ENCODE results near the gene AK2.

AK2 gene

GRCh38 chr1:33015216-33015615 is 21.5 kb downstream of the AK2 start:
- TF ChIP-seq EZH2phosphoT487 (IDR thresholded peaks at IDR 0.05; ENCODE audit: borderline replicate concordance, low read length) (no peak), CTCF (IDR thresholded peaks at IDR 0.05; ENCODE audit: low read depth, low read length, poor library complexity, severe bottlenecking) (no peak)
- H3K4me3 ChIP-seq (ENCODE audit: low read length), result no peak overlapping the region
- H4K20me1 ChIP-seq (ENCODE audit: control insufficient read depth, insufficient read depth, low read depth, low read length), result no peaks in the 10 kb centered on the region
- no peaks in the 10 kb centered on the region for H3K79me2 ChIP-seq (ENCODE audit: control insufficient read depth, low read length)
- H3K27ac ChIP-seq (ENCODE audit: low read depth, low read length), result no peak overlapping the region
- H3K36me3 ChIP-seq (ENCODE audit: control insufficient read depth, low read length), result peaks cover 83% of the 10 kb centered on the region
- no peaks in the 10 kb centered on the region for H3K9me2 ChIP-seq (replicated peaks; ENCODE audit: control insufficient read depth, low read length)
- H3K4me2 ChIP-seq (ENCODE audit: low read length), result no peak overlapping the region
- H3K27me3 ChIP-seq (ENCODE audit: control insufficient read depth, low read length), result no peaks in the 10 kb centered on the region
- H3K4me1 ChIP-seq (ENCODE audit: control insufficient read depth, low read length), result no peaks in the 10 kb centered on the region
- no peaks in the 10 kb centered on the region for H3F3A ChIP-seq (ENCODE audit: control insufficient read depth, insufficient read depth)
- no peaks in the 10 kb centered on the region for H3K9me3 ChIP-seq (ENCODE audit: control insufficient read depth, insufficient read depth, low read length)

- H3K36me3 ChIP-seq (ENCODE audit: control insufficient read depth, low read length), result peaks cover 82% of the 10 kb centered on the region
- no peak overlapping the region for H3K27ac ChIP-seq (ENCODE audit: low read depth, low read length)
- no peaks in the 10 kb centered on the region for H3F3A ChIP-seq (ENCODE audit: control insufficient read depth, insufficient read depth)
- no peaks in the 10 kb centered on the region for H3K79me2 ChIP-seq (ENCODE audit: control insufficient read depth, low read length)
- H3K9me3 ChIP-seq (ENCODE audit: control insufficient read depth, insufficient read depth, low read length), result no peaks in the 10 kb centered on the region
- no peaks in the 10 kb centered on the region for H3K27me3 ChIP-seq (ENCODE audit: control insufficient read depth, low read length)
- no peaks in the 10 kb centered on the region for H3K4me1 ChIP-seq (ENCODE audit: control insufficient read depth, low read length)
- no peaks in the 10 kb centered on the region for H4K20me1 ChIP-seq (ENCODE audit: control insufficient read depth, insufficient read depth, low read depth, low read length)
- H3K9me2 ChIP-seq (replicated peaks; ENCODE audit: control insufficient read depth, low read length), result no peaks in the 10 kb centered on the region
- no peak overlapping the region for H3K4me3 ChIP-seq (ENCODE audit: low read length)
- TF ChIP-seq CTCF (IDR thresholded peaks at IDR 0.05; ENCODE audit: low read depth, low read length, poor library complexity, severe bottlenecking) (no peak), EZH2phosphoT487 (IDR thresholded peaks at IDR 0.05; ENCODE audit: borderline replicate concordance, low read length) (no peak)
- H3K4me2 ChIP-seq (ENCODE audit: low read length), result no peak overlapping the region
Measured at GRCh38 chr1:33014464-33015163, 22.1 kb downstream of the AK2 start.

GRCh38 chr1:33013791-33014190 is 22.9 kb downstream of the AK2 start:
- Histone ChIP-seq H3K27ac (ENCODE audit: low read depth, low read length) (no peak overlapping the region), H3K4me2 (ENCODE audit: low read length) (no peak overlapping the region), H3F3A (ENCODE audit: control insufficient read depth, insufficient read depth) (no peaks in the 10 kb centered on the region), H3K4me3 (ENCODE audit: low read length) (no peak overlapping the region), H3K36me3 (ENCODE audit: control insufficient read depth, low read length) (peaks cover 82% of the 10 kb centered on the region), H4K20me1 (ENCODE audit: control insufficient read depth, insufficient read depth, low read depth, low read length) (no peaks in the 10 kb centered on the region), H3K27me3 (ENCODE audit: control insufficient read depth, low read length) (no peaks in the 10 kb centered on the region), H3K9me2 (replicated peaks; ENCODE audit: control insufficient read depth, low read length) (no peaks in the 10 kb centered on the region), H3K79me2 (ENCODE audit: control insufficient read depth, low read length) (no peaks in the 10 kb centered on the region), H3K9me3 (ENCODE audit: control insufficient read depth, insufficient read depth, low read length) (no peaks in the 10 kb centered on the region), H3K4me1 (ENCODE audit: control insufficient read depth, low read length) (no peaks in the 10 kb centered on the region)
- no peak for TF ChIP-seq CTCF (IDR thresholded peaks at IDR 0.05; ENCODE audit: low read depth, low read length, poor library complexity, severe bottlenecking)
- TF ChIP-seq EZH2phosphoT487 (IDR thresholded peaks at IDR 0.05; ENCODE audit: borderline replicate concordance, low read length), result no peak
